Right lobe of liver (tissue), 4 donors: Measurements from ENCODE around the gene VARS2.

Source experiments
- POLR2A ChIP-seq: fragments of 450-650 bp; IDR thresholded peaks from one replicate; pipeline ENCODE4 v1.6.1; 2017; ENCODE audit warnings: antibody characterized with exemption, mild to moderate bottlenecking
- TF ChIP-seq, protein P1 (sequence below), 4 donors: fragments of 200-600 bp in 3 of 4; fragments of 450-650 bp in 1 of 4; IDR thresholded peaks; one replicate each; pipeline versions ENCODE4 v1.5.1 to v1.8.0; 2016 to 2022; ENCODE audit warnings: antibody characterized with exemption in 4 of 4, mild to moderate bottlenecking in 2 of 4
- donor health status: DM: no; HTN: no; CAD: no.
- donor health status: DM: no; HTN: no; CAD: no.
- donor health status: DM: no; HTN: yes; CAD: no.

GRCh38 chr6:30900863-30901417 lies 13.1 kb upstream of the VARS2 start:
- TF ChIP-seq, protein P1, sequence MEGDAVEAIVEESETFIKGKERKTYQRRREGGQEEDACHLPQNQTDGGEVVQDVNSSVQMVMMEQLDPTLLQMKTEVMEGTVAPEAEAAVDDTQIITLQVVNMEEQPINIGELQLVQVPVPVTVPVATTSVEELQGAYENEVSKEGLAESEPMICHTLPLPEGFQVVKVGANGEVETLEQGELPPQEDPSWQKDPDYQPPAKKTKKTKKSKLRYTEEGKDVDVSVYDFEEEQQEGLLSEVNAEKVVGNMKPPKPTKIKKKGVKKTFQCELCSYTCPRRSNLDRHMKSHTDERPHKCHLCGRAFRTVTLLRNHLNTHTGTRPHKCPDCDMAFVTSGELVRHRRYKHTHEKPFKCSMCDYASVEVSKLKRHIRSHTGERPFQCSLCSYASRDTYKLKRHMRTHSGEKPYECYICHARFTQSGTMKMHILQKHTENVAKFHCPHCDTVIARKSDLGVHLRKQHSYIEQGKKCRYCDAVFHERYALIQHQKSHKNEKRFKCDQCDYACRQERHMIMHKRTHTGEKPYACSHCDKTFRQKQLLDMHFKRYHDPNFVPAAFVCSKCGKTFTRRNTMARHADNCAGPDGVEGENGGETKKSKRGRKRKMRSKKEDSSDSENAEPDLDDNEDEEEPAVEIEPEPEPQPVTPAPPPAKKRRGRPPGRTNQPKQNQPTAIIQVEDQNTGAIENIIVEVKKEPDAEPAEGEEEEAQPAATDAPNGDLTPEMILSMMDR (IDR thresholded peaks at IDR 0.05): no peak
- no peak for TF ChIP-seq POLR2A
